H9 (cell line): Measurements from ENCODE around the gene LHCGR. TPM values are rescaled to one million over a fixed set of nuclear protein-coding genes. Genes with fewer than 3 reads are reported as not detected.

ENCODE experiments used
- DNase-seq: peaks from one replicate; pipeline ENCODE4 v3.0.0-alpha.2; 2017
- H2AFZ ChIP-seq: one replicate; pipeline ENCODE4 v1.6.1; 2013; ENCODE audit warnings: mild to moderate bottlenecking, low read length, control low read depth, moderate library complexity
- H2AK5ac ChIP-seq: 2 replicates; pipeline ENCODE4 v1.6.1; 2013; ENCODE audit warnings: low read length, control low read depth, mixed read lengths; ENCODE audit not compliant: insufficient read length
- H2BK120ac ChIP-seq: one replicate; pipeline ENCODE4 v1.6.1; 2013; ENCODE audit warnings: low read depth, mild to moderate bottlenecking, low read length, control low read depth, inconsistent platforms; ENCODE audit not compliant: poor library complexity, severe bottlenecking
- H2BK12ac ChIP-seq: 2 replicates; pipeline ENCODE4 v1.6.1; 2013; ENCODE audit warnings: low read length, control low read depth, mixed read lengths, low read depth; ENCODE audit not compliant: insufficient read length
- H2BK15ac ChIP-seq: 2 replicates; pipeline ENCODE4 v1.6.1; 2013; ENCODE audit warnings: low read depth, low read length, control low read depth
- H2BK20ac ChIP-seq: one replicate; pipeline ENCODE4 v1.6.1; 2013; ENCODE audit warnings: low read depth, mild to moderate bottlenecking, low read length, control low read depth, inconsistent platforms; ENCODE audit not compliant: poor library complexity, severe bottlenecking
- H2BK5ac ChIP-seq: 2 replicates; pipeline ENCODE4 v1.6.1; 2013; ENCODE audit warnings: low read length, control low read depth, mixed read lengths; ENCODE audit not compliant: insufficient read length
- H3K14ac ChIP-seq: 2 replicates; pipeline ENCODE4 v1.6.1; 2013; ENCODE audit warnings: low read length, control low read depth; ENCODE audit not compliant: insufficient read depth
- H3K18ac ChIP-seq: 2 replicates; pipeline ENCODE4 v1.6.1; 2013; ENCODE audit warnings: low read depth, mild to moderate bottlenecking, mixed read lengths, low read length, control low read depth; ENCODE audit not compliant: insufficient read length
- H3K23ac ChIP-seq: 2 replicates; pipeline ENCODE4 v1.6.1; 2013; ENCODE audit warnings: low read length, control low read depth, mixed read lengths, low read depth; ENCODE audit not compliant: insufficient read length
- H3K23me2 ChIP-seq: 2 replicates; pipeline ENCODE4 v1.6.1; 2013; ENCODE audit warnings: low read depth, mild to moderate bottlenecking, mixed read lengths, low read length, control low read depth; ENCODE audit not compliant: insufficient read length, poor library complexity, severe bottlenecking
- H3K27ac ChIP-seq: 2 replicates; pipeline ENCODE4 v1.5.1; 2013; ENCODE audit warnings: low read length, control low read depth, mixed read lengths, low read depth; ENCODE audit not compliant: insufficient read length
- H3K27me3 ChIP-seq: 2 replicates; pipeline ENCODE4 v1.6.1; 2013; ENCODE audit warnings: low read length, control low read depth, inconsistent platforms; ENCODE audit not compliant: insufficient read depth
- H3K4ac ChIP-seq: 2 replicates; pipeline ENCODE4 v1.6.1; 2013; ENCODE audit warnings: low read depth, mild to moderate bottlenecking, control low read depth, inconsistent platforms, low read length, moderate library complexity
- H3K4me1 ChIP-seq: 2 replicates; pipeline ENCODE4 v1.6.1; 2013; ENCODE audit warnings: low read length, control low read depth, inconsistent platforms; ENCODE audit not compliant: insufficient read depth
- H3K4me2 ChIP-seq: 2 replicates; pipeline ENCODE4 v1.6.1; 2013; ENCODE audit warnings: low read length, control low read depth, mixed read lengths; ENCODE audit not compliant: insufficient read length, insufficient read depth
- H3K56ac ChIP-seq: 2 replicates; pipeline ENCODE4 v1.6.1; 2013; ENCODE audit warnings: low read depth, mild to moderate bottlenecking, mixed read lengths, low read length, control low read depth; ENCODE audit not compliant: insufficient read length
- H3K79me1 ChIP-seq: 2 replicates; pipeline ENCODE4 v1.6.1; 2013; ENCODE audit warnings: low read depth, mild to moderate bottlenecking, moderate library complexity, low read length, control low read depth, inconsistent platforms; ENCODE audit not compliant: insufficient read depth, poor library complexity, severe bottlenecking
- H3K79me2 ChIP-seq: 2 replicates; pipeline ENCODE4 v1.6.1; 2013; ENCODE audit warnings: low read length, control low read depth, inconsistent platforms; ENCODE audit not compliant: insufficient read depth
- H3K9ac ChIP-seq: 2 replicates; pipeline ENCODE4 v1.6.1; 2013; ENCODE audit warnings: low read length, control low read depth, mixed read lengths; ENCODE audit not compliant: insufficient read length; ENCODE audit errors: extremely low read depth
- H3K9me3 ChIP-seq: one replicate; pipeline ENCODE4 v1.6.1; 2013; ENCODE audit warnings: low read depth, low read length, inconsistent platforms; ENCODE audit not compliant: control insufficient read depth
- H3T11ph ChIP-seq: one replicate; pipeline ENCODE4 v1.6.1; 2013; ENCODE audit warnings: mild to moderate bottlenecking, low read length, control low read depth, inconsistent platforms
- H4K20me1 ChIP-seq: one replicate; pipeline ENCODE4 v1.6.1; 2013; ENCODE audit not compliant: control insufficient read depth, insufficient read length, insufficient read depth
- H4K5ac ChIP-seq: 2 replicates; pipeline ENCODE4 v1.6.1; 2013; ENCODE audit warnings: low read depth, mild to moderate bottlenecking, mixed read lengths, low read length, control low read depth; ENCODE audit not compliant: insufficient read length
- H4K8ac ChIP-seq: replicated peaks from 2 replicates; pipeline ENCODE4 v1.6.1; 2013; ENCODE audit warnings: low read length, control low read depth, mixed read lengths, low read depth; ENCODE audit not compliant: insufficient read length
- H4K91ac ChIP-seq: 2 replicates; pipeline ENCODE4 v1.6.1; 2013; ENCODE audit warnings: low read depth, mild to moderate bottlenecking, moderate library complexity, mixed read lengths, low read length, control low read depth; ENCODE audit not compliant: insufficient read length
- H3K27ac Mint-ChIP-seq, 3 experiments: 2 replicates in 2 of 3; 3 replicates in 1 of 3; pipeline ENCODE4 v1.8.0; 2020 to 2021; ENCODE audit warnings: mixed read lengths in 3 of 3, mild to moderate bottlenecking in 1 of 3, moderate library complexity in 1 of 3
- H3K27me3 Mint-ChIP-seq: 2 replicates; pipeline ENCODE4 v1.8.0; 2021; ENCODE audit warnings: low read depth, mild to moderate bottlenecking, moderate library complexity, mixed read lengths
- H3K36me3 Mint-ChIP-seq, 3 experiments: 2 replicates in 2 of 3; 3 replicates in 1 of 3; pipeline ENCODE4 v1.8.0; 2020 to 2021; ENCODE audit warnings: low read depth in 3 of 3, mixed read lengths in 3 of 3; ENCODE audit not compliant: insufficient read depth in 1 of 3
- H3K4me1 Mint-ChIP-seq, 2 experiments: 2 replicates each; pipeline ENCODE4 v1.8.0; 2020; ENCODE audit warnings: mixed read lengths in 2 of 2
- H3K4me3 Mint-ChIP-seq, 2 experiments: 2 replicates in 1 of 2; 3 replicates in 1 of 2; pipeline ENCODE4 v1.8.0; 2020 to 2021; ENCODE audit warnings: mild to moderate bottlenecking in 2 of 2, mixed read lengths in 2 of 2, moderate library complexity in 1 of 2
- H3K9me3 Mint-ChIP-seq, 2 experiments: 2 replicates in 1 of 2; 3 replicates in 1 of 2; pipeline ENCODE4 v1.8.0; 2020; ENCODE audit warnings: mild to moderate bottlenecking in 2 of 2, mixed read lengths in 2 of 2, moderate library complexity in 1 of 2
- CTCF ChIP-seq: fragments of 200-600 bp; sonication (generic); conservative IDR thresholded peaks from 3 replicates; pipeline ENCODE4 v1.8.0; 2021; ENCODE audit warnings: antibody characterized with exemption, mild to moderate bottlenecking
- WGBS: extraction: QIAGEN DNeasy Blood & Tissue Kit; methylation state at CpG from one replicate; pipeline ENCODE4 v1.1.7; 2013; ENCODE audit warnings: missing lambda C conversion rate, low lambda C conversion rate, mixed read lengths; ENCODE audit not compliant: insufficient read length; ENCODE audit errors: extremely low coverage; 5-methylcytosine and 5-hydroxymethylcytosine counted together
- total RNA-seq: library from RNA; stranded (reverse); gene quantifications from 2 replicates; pipeline ENCODE4 v1.2.1, GENCODE V29; 2021

LHCGR gene
- total RNA-seq, 1 experiment from 2014 or later: 0.44 TPM

- Histone ChIP-seq H3K4me1 (no peaks in the 10 kb centered on the region), H4K5ac (no peak overlapping the region), H4K20me1 (no peaks in the 10 kb centered on the region), H2BK20ac (no peak overlapping the region), H3K4ac (no peak overlapping the region), H2BK12ac (no peak overlapping the region), H4K91ac (no peak overlapping the region), H2BK15ac (no peak overlapping the region), H3K79me1 (no peaks in the 10 kb centered on the region), H3K9me3 (no peaks in the 10 kb centered on the region), H3T11ph (no peak overlapping the region), H3K56ac (no peak overlapping the region), H4K8ac (no peak overlapping the region), H3K4me2 (no peak overlapping the region), H3K27ac (no peak overlapping the region), H3K23ac (no peak overlapping the region), H2BK120ac (no peak overlapping the region), H3K18ac (no peak overlapping the region), H2AFZ (no peak overlapping the region), H3K14ac (no peak overlapping the region), H3K9ac (no peak overlapping the region), H3K23me2 (no peaks in the 10 kb centered on the region), H3K79me2 (no peaks in the 10 kb centered on the region), H2BK5ac (no peak overlapping the region), H2AK5ac (no peak overlapping the region), H3K27me3 (no peaks in the 10 kb centered on the region)
- peaks cover 0 to 5% (median 2%) of the 10 kb centered on the region in 3 experiments; a peak in 2 of 7 replicates for H3K36me3 Mint-ChIP-seq
- H3K4me1 Mint-ChIP-seq: no peaks in the 10 kb centered on the region
- DNase-seq: no peak
- H3K9me3 Mint-ChIP-seq: peaks cover 8 to 9% of the 10 kb centered on the region in 2 experiments; a peak in 4 of 5 replicates
- no peak overlapping the region for H3K27ac Mint-ChIP-seq
- no peak overlapping the region for H3K4me3 Mint-ChIP-seq
- WGBS: no CpG with 5 or more reads among the region's 1 CpG
- H3K27me3 Mint-ChIP-seq: no peaks in the 10 kb centered on the region
- no peak for TF ChIP-seq CTCF
Measured at GRCh38 chr2:48638261-48638660, 117.3 kb downstream of the LHCGR start.

Other genes starting within 250 kb of the LHCGR start
- gene STON1, start 225.6 kb downstream of the LHCGR start, total RNA-seq: 4.9 and 5.5 TPM in 2 replicates
- gene GTF2A1L, start 137.9 kb downstream of the LHCGR start, total RNA-seq: not detected in 2 replicates